Ishikawa (cell line): Measurements from ENCODE around the gene TRAIP.

Experiments
- CEBPB ChIP-seq: IDR thresholded peaks from 2 replicates; pipeline ENCODE4 v1.6.1; 2012
- EGR1 ChIP-seq: IDR thresholded peaks from 2 replicates; pipeline ENCODE4 v1.6.1; 2012
- EP300 ChIP-seq: IDR thresholded peaks from 2 replicates; pipeline ENCODE4 v1.6.1; 2012; ENCODE audit warnings: borderline replicate concordance
- NFIC ChIP-seq: IDR thresholded peaks from 2 replicates; pipeline ENCODE4 v1.6.1; 2012
- RAD21 ChIP-seq: IDR thresholded peaks from 2 replicates; pipeline ENCODE4 v1.6.1; 2012; ENCODE audit warnings: low read depth
- REST ChIP-seq: IDR thresholded peaks from 2 replicates; pipeline ENCODE4 v1.6.1; 2012; ENCODE audit warnings: low read depth, mild to moderate bottlenecking
- TAF1 ChIP-seq: IDR thresholded peaks from 2 replicates; pipeline ENCODE4 v1.6.1; 2012; ENCODE audit warnings: low read depth, mild to moderate bottlenecking
- TCF12 ChIP-seq: IDR thresholded peaks from 2 replicates; pipeline ENCODE4 v1.6.1; 2012; ENCODE audit warnings: low read depth
- YY1 ChIP-seq: IDR thresholded peaks from 2 replicates; pipeline ENCODE4 v1.6.1; 2012; ENCODE audit warnings: low read depth

DNA sequence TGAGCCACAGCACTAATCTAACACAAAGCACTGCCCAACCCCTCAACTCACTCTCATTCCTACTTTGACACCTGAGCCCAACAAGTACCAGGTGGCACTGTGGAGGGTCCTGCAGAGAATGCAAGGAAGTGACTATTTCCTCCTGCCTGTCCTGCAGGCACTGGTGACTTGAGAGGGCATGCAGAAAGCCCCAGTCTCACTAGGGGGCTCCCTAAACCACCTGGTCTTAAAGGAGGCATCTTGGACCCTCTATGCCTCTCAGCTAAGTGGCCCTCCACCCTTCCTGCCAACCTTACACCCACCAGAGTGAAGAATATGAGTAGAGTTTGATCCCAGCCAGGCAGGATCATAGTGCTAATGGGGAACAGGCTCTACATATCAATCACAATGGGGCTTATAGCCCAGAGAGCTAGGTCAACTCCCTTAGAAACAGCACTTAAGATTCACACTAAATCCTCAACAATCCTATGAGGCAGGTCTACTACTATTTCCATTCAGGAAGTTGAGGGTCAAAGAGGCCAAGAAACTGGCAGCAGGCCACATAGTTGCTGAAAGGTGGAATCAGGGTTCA, 15.2 kb downstream of the TRAIP start:
- TF ChIP-seq NFIC, result no peak
- no peak for TF ChIP-seq REST
- no peak for TF ChIP-seq TCF12
- no peak for TF ChIP-seq TAF1
- no peak for TF ChIP-seq EP300
- TF ChIP-seq CEBPB, result no peak
- peak; percentile 50 for TF ChIP-seq RAD21
- TF ChIP-seq EGR1, result no peak
- TF ChIP-seq YY1, result no peak
